T-helper 1 cell treated with Interleukin-12 subunit alpha and Interleukin-12 subunit beta and Interleukin-4 antibody, amounts not matched to agents 30 μg/mL and 1 μg/mL, for 36 hours (primary cell): Measurements from ENCODE around the gene TENM4.

Source experiments
- H3K27ac Mint-ChIP-seq: one replicate; pipeline ENCODE4 v1.8.0; 2021; ENCODE audit warnings: mild to moderate bottlenecking, mixed read lengths
- H3K27me3 Mint-ChIP-seq: one replicate; pipeline ENCODE4 v1.8.0; 2021; ENCODE audit warnings: low read depth, mixed read lengths
- H3K36me3 Mint-ChIP-seq: one replicate; pipeline ENCODE4 v1.8.0; 2021; ENCODE audit warnings: low read depth, mixed read lengths
- H3K4me1 Mint-ChIP-seq: one replicate; pipeline ENCODE4 v1.8.0; 2021; ENCODE audit warnings: low read depth, mixed read lengths
- H3K4me3 Mint-ChIP-seq: one replicate; pipeline ENCODE4 v1.8.0; 2021; ENCODE audit warnings: mild to moderate bottlenecking, moderate library complexity, mixed read lengths
- H3K9me3 Mint-ChIP-seq: one replicate; pipeline ENCODE4 v1.8.0; 2021; ENCODE audit warnings: mixed read lengths

The TENM4 gene

GRCh38 chr11:79100093-79100910, 340.5 kb downstream of the TENM4 start:
- Mint-ChIP-seq H3K27me3 (no peaks in the 10 kb centered on the region), H3K36me3 (no peaks in the 10 kb centered on the region), H3K4me1 (no peaks in the 10 kb centered on the region), H3K4me3 (no peak overlapping the region), H3K27ac (no peak overlapping the region), H3K9me3 (no peaks in the 10 kb centered on the region)

- H3K36me3 Mint-ChIP-seq: no peaks in the 10 kb centered on the region
- H3K27me3 Mint-ChIP-seq: no peaks in the 10 kb centered on the region
- no peak overlapping the region for H3K4me3 Mint-ChIP-seq
Observed at GRCh38 chr11:79098146-79098545, 342.7 kb downstream of the TENM4 start.

DNA sequence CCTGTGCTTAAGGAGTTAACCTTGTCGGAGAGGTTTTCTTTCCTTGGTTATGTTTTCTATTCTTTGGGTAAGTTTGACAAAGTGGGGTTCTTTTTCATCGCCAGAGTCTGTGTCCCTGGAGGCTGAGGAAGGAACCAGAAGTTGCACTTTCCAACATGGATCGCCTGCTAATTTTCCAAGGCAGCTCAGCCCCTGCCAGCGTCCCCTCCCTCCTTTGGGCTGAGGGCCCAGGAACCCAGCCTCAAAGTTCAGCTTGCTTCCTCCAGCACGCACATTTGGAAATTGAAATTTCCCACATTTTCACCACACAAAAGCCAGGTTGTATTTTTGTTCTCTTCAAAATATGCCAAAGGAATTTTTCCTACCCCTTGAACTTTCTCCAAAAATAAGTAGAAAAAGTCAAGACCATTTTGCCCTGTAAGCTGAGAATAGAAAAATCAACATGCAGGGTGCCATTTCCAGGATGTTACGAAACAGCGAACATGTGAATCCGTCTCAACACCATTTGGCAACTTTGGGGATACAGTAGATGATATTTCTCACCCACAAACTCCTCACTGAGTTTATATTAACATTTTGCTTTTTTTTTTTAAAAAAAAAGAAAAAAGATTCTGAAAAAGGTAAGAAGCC, 343.5 kb downstream of the TENM4 start:
- H3K4me1 Mint-ChIP-seq: no peaks in the 10 kb centered on the region
- H3K36me3 Mint-ChIP-seq: no peaks in the 10 kb centered on the region

More at GRCh38 chr11:79098146-79098545, 342.7 kb downstream of the TENM4 start:
- Mint-ChIP-seq H3K27ac (no peak overlapping the region), H3K9me3 (no peaks in the 10 kb centered on the region), H3K4me1 (no peaks in the 10 kb centered on the region)

DNA sequence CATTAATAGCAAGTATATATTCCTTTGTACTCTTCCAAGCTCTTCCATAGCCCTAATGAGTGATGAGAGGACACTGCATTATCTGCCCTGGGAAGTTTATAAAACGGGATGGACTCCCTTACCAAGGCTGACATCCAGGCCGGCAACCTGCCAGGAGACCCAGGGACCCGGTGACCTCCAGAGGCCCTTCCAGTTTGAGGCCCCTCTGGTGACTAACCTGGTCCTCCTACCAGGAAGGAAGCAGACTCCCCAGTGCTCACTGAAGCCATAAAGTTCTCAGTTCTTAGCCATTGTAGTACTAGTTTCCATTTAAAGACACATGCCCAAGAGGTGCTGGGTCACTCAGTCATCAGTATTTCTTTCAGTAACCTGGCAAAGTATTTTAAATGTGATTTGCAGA, 345.4 kb downstream of the TENM4 start:
- Mint-ChIP-seq H3K4me1 (no peaks in the 10 kb centered on the region), H3K36me3 (no peaks in the 10 kb centered on the region), H3K4me3 (no peak overlapping the region), H3K27me3 (no peaks in the 10 kb centered on the region), H3K9me3 (no peaks in the 10 kb centered on the region), H3K27ac (no peak overlapping the region)

More for the DNA sequence above, 343.5 kb downstream of the TENM4 start:
- Mint-ChIP-seq H3K27ac (no peak overlapping the region), H3K4me3 (no peak overlapping the region), H3K27me3 (no peaks in the 10 kb centered on the region), H3K9me3 (no peaks in the 10 kb centered on the region)

GRCh38 chr11:79094616-79095015, 346.2 kb downstream of the TENM4 start:
- Mint-ChIP-seq H3K36me3 (no peaks in the 10 kb centered on the region), H3K27me3 (no peaks in the 10 kb centered on the region), H3K4me1 (no peaks in the 10 kb centered on the region), H3K27ac (no peak overlapping the region), H3K9me3 (no peaks in the 10 kb centered on the region), H3K4me3 (no peak overlapping the region)

- H3K4me3 Mint-ChIP-seq: no peak overlapping the region
- no peak overlapping the region for H3K27ac Mint-ChIP-seq
- no peaks in the 10 kb centered on the region for H3K27me3 Mint-ChIP-seq
- no peaks in the 10 kb centered on the region for H3K36me3 Mint-ChIP-seq
- H3K9me3 Mint-ChIP-seq: no peaks in the 10 kb centered on the region
- no peaks in the 10 kb centered on the region for H3K4me1 Mint-ChIP-seq
Observed at GRCh38 chr11:79092791-79093353, 348.0 kb downstream of the TENM4 start.

GRCh38 chr11:79090191-79090705, 350.6 kb downstream of the TENM4 start:
- no peaks in the 10 kb centered on the region for H3K27me3 Mint-ChIP-seq

GRCh38 chr11:79089601-79090000, 351.2 kb downstream of the TENM4 start:
- Mint-ChIP-seq H3K9me3 (no peaks in the 10 kb centered on the region), H3K36me3 (no peaks in the 10 kb centered on the region), H3K4me3 (no peak overlapping the region), H3K27me3 (no peaks in the 10 kb centered on the region), H3K4me1 (no peaks in the 10 kb centered on the region), H3K27ac (no peak overlapping the region)

More at GRCh38 chr11:79090191-79090705, 350.6 kb downstream of the TENM4 start:
- H3K9me3 Mint-ChIP-seq: no peaks in the 10 kb centered on the region
- no peaks in the 10 kb centered on the region for H3K4me1 Mint-ChIP-seq
- no peaks in the 10 kb centered on the region for H3K36me3 Mint-ChIP-seq
- no peak overlapping the region for H3K27ac Mint-ChIP-seq
- no peak overlapping the region for H3K4me3 Mint-ChIP-seq

GRCh38 chr11:79088967-79089366, 351.9 kb downstream of the TENM4 start:
- H3K9me3 Mint-ChIP-seq: no peaks in the 10 kb centered on the region

GRCh38 chr11:79087961-79088318, 352.9 kb downstream of the TENM4 start:
- Mint-ChIP-seq H3K27ac (no peak overlapping the region), H3K4me3 (no peak overlapping the region), H3K9me3 (no peaks in the 10 kb centered on the region), H3K4me1 (no peaks in the 10 kb centered on the region), H3K36me3 (no peaks in the 10 kb centered on the region), H3K27me3 (no peaks in the 10 kb centered on the region)

More at GRCh38 chr11:79088967-79089366, 351.9 kb downstream of the TENM4 start:
- no peaks in the 10 kb centered on the region for H3K36me3 Mint-ChIP-seq
- H3K27ac Mint-ChIP-seq: no peak overlapping the region
- H3K27me3 Mint-ChIP-seq: no peaks in the 10 kb centered on the region
- H3K4me1 Mint-ChIP-seq: no peaks in the 10 kb centered on the region
- H3K4me3 Mint-ChIP-seq: no peak overlapping the region

DNA sequence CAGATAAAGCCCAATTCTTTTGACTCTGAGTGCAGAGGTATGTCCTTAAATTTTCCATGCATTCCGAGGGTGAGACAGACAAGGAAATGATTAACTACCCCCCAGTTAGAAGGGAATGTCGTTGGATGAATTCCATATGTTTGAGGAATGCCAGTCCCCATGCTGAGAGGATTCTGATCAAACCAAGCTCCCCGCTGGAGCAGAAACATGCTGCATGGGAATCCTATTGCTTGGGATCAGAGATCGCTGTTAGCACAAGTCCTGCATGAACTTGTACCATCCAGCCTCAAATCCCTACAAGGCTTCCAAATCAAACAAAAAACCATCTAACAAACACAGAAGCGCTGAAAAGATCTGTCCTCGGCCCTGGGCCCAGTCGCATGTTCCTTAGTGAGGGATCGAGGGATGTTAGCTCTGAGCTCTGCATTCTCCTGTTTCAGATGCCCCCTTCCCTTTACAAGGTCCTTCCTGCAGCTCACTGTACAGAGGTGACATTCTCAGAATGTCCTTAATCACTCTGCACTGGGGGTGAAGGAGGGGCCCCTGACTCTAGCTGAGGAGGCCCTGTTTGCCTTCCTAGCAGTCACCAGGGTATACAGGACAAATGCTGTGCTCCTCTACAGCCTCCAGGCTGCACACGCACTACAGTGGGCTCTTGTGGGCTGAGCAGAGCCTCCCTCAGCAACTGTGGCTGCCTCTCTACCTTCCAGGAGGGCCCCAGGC, 353.4 kb downstream of the TENM4 start:
- Mint-ChIP-seq H3K4me1 (no peaks in the 10 kb centered on the region), H3K4me3 (no peak overlapping the region), H3K27ac (no peak overlapping the region), H3K27me3 (no peaks in the 10 kb centered on the region), H3K36me3 (no peaks in the 10 kb centered on the region), H3K9me3 (no peaks in the 10 kb centered on the region)

- Mint-ChIP-seq H3K36me3 (no peaks in the 10 kb centered on the region), H3K4me1 (no peaks in the 10 kb centered on the region), H3K27ac (no peak overlapping the region), H3K4me3 (no peak overlapping the region), H3K9me3 (no peaks in the 10 kb centered on the region), H3K27me3 (no peaks in the 10 kb centered on the region)
Observed at GRCh38 chr11:79086056-79086455, 354.8 kb downstream of the TENM4 start.

DNA sequence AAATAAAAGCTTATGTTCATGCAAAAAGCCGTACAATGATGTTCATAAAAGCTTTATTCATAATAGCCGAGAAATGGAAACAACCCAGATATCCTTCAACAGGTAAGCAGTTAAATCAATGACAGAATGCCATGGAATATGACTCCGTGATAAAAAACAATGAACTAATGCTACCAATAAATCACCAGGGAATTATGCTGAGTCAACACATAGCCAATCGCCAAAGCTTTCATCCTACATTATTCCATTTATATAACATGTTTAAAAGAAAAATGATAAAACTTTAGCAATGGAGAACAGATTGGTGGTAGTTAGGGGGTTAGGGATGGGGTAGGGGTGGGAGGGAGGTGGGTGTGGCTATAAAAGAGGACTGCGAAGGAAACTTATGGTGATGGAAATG, 356.4 kb downstream of the TENM4 start:
- Mint-ChIP-seq H3K9me3 (no peaks in the 10 kb centered on the region), H3K27ac (no peak overlapping the region), H3K36me3 (no peaks in the 10 kb centered on the region), H3K27me3 (no peaks in the 10 kb centered on the region), H3K4me3 (no peak overlapping the region), H3K4me1 (no peaks in the 10 kb centered on the region)

GRCh38 chr11:79083352-79083751, 357.5 kb downstream of the TENM4 start:
- Mint-ChIP-seq H3K27me3 (no peaks in the 10 kb centered on the region), H3K27ac (no peak overlapping the region), H3K9me3 (no peaks in the 10 kb centered on the region), H3K36me3 (no peaks in the 10 kb centered on the region), H3K4me1 (no peaks in the 10 kb centered on the region), H3K4me3 (no peak overlapping the region)
